ENCODE measurements around the gene HBZ.

GRCh38 chr16:104355-104754, 48.1 kb upstream of the HBZ start:
- TF ChIP-seq CTCF (conservative IDR thresholded peaks at IDR 0.05; ENCODE audit: low read length): no peak
- no peak for TF ChIP-seq EZH2phosphoT487 (IDR thresholded peaks at IDR 0.05; ENCODE audit: borderline replicate concordance, low read depth, low read length)

Measured in OCI-LY7 (cell line).